Astrocyte (in vitro differentiated cells and primary cell): ENCODE results near the gene AQP6. TPM values are rescaled to one million over a fixed set of nuclear protein-coding genes. Genes with fewer than 3 reads are reported as not detected.

Source experiments
- DNase-seq: peaks from one replicate; pipeline ENCODE4 v3.0.0-alpha.2; 2010; ENCODE audit warnings: low read depth
- FAIRE-seq: peaks from 2 replicates; lab custom pipeline; 2011; peaks lifted over from hg19 to GRCh38; lab: Jason Lieb, UNC
- H2AFZ ChIP-seq: 2 replicates; pipeline ENCODE4 v1.6.0; 2012; ENCODE audit warnings: low read depth, low read length, inconsistent platforms
- H3K27ac ChIP-seq: 2 replicates; pipeline ENCODE4 v1.5.1; 2011; ENCODE audit warnings: low read depth, low read length, inconsistent platforms
- H3K27me3 ChIP-seq: 2 replicates; pipeline ENCODE4 v1.6.0; 2011; ENCODE audit warnings: low read length, inconsistent platforms; ENCODE audit not compliant: insufficient read depth
- H3K36me3 ChIP-seq: 2 replicates; pipeline ENCODE4 v1.5.1; 2011; ENCODE audit warnings: low read length, inconsistent platforms; ENCODE audit not compliant: insufficient read depth
- H3K4me1 ChIP-seq: 2 replicates; pipeline ENCODE4 v1.5.1; 2011; ENCODE audit warnings: low read length, inconsistent platforms; ENCODE audit not compliant: insufficient read depth
- H3K4me2 ChIP-seq: 2 replicates; pipeline ENCODE4 v1.6.0; 2012; ENCODE audit warnings: low read length, inconsistent platforms
- H3K4me3 ChIP-seq: 2 replicates; pipeline ENCODE4 v1.5.1; 2011; ENCODE audit warnings: low read depth, mild to moderate bottlenecking, low read length, inconsistent platforms; ENCODE audit not compliant: insufficient read depth
- H3K79me2 ChIP-seq: 2 replicates; pipeline ENCODE4 v1.6.0; 2012; ENCODE audit warnings: mild to moderate bottlenecking, low read length, inconsistent platforms; ENCODE audit not compliant: insufficient read depth
- H3K9ac ChIP-seq: 2 replicates; pipeline ENCODE4 v1.6.0; 2012; ENCODE audit warnings: mild to moderate bottlenecking, low read length, inconsistent platforms
- H3K9me3 ChIP-seq: 2 replicates; pipeline ENCODE4 v1.5.1; 2012; ENCODE audit warnings: low read depth, mild to moderate bottlenecking, low read length, inconsistent platforms; ENCODE audit not compliant: insufficient read depth
- H4K20me1 ChIP-seq: 2 replicates; pipeline ENCODE4 v1.6.0; 2012; ENCODE audit warnings: low read length, inconsistent platforms; ENCODE audit not compliant: insufficient read depth
- H3K27ac Mint-ChIP-seq: one replicate; pipeline ENCODE4 v1.8.0; 2021; ENCODE audit warnings: mild to moderate bottlenecking, mixed read lengths; ENCODE audit not compliant: unreplicated experiment
- H3K27me3 Mint-ChIP-seq: one replicate; pipeline ENCODE4 v1.8.0; 2021; ENCODE audit warnings: low read depth, mixed read lengths; ENCODE audit not compliant: unreplicated experiment
- H3K36me3 Mint-ChIP-seq: one replicate; pipeline ENCODE4 v1.8.0; 2021; ENCODE audit warnings: low read depth, mixed read lengths; ENCODE audit not compliant: unreplicated experiment
- H3K4me1 Mint-ChIP-seq: one replicate; pipeline ENCODE4 v1.8.0; 2021; ENCODE audit warnings: low read depth, mixed read lengths; ENCODE audit not compliant: unreplicated experiment
- H3K4me3 Mint-ChIP-seq: one replicate; pipeline ENCODE4 v1.8.0; 2021; ENCODE audit warnings: mild to moderate bottlenecking, moderate library complexity, mixed read lengths; ENCODE audit not compliant: unreplicated experiment
- H3K9me3 Mint-ChIP-seq: one replicate; pipeline ENCODE4 v1.8.0; 2021; ENCODE audit warnings: mild to moderate bottlenecking, mixed read lengths; ENCODE audit not compliant: unreplicated experiment
- CTCF ChIP-seq: IDR thresholded peaks from 2 replicates; pipeline ENCODE4 v1.5.1; 2011; ENCODE audit warnings: low read depth, mild to moderate bottlenecking, inconsistent platforms, low read length, moderate library complexity; ENCODE audit not compliant: insufficient read depth
- EZH2 ChIP-seq: IDR thresholded peaks from 2 replicates; pipeline ENCODE4 v1.6.1; 2012; ENCODE audit warnings: mild to moderate bottlenecking, low read length, inconsistent platforms; ENCODE audit not compliant: insufficient read depth
- total RNA-seq: library from RNA; stranded (reverse); gene quantifications from 2 replicates; pipeline ENCODE4 v1.2.1, GENCODE V29; 2021

Gene AQP6
- total RNA-seq, 1 donor from 2014 or later = not detected

- H3K27ac ChIP-seq = peak overlapping the region; percentile 65
- no peak for FAIRE-seq
- Mint-ChIP-seq H3K27me3 (no peaks in the 10 kb centered on the region), H3K4me1 (no peaks in the 10 kb centered on the region), H3K9me3 (no peaks in the 10 kb centered on the region), H3K36me3 (no peaks in the 10 kb centered on the region), H3K27ac (peak overlapping the region; percentile 91), H3K4me3 (peak overlapping the region; percentile 99)
- H3K4me2 ChIP-seq = peak overlapping the region; percentile 88
- H3K79me2 ChIP-seq = peaks cover 55% of the 10 kb centered on the region
- H3K4me3 ChIP-seq = peak overlapping the region; percentile 80
- no peaks in the 10 kb centered on the region for H3K9me3 ChIP-seq
- no peaks in the 10 kb centered on the region for H3K36me3 ChIP-seq
- H4K20me1 ChIP-seq = no peaks in the 10 kb centered on the region
- DNase-seq = no peak
- H3K9ac ChIP-seq = peak overlapping the region; percentile 83
- peak overlapping the region; percentile 85 for H2AFZ ChIP-seq
- H3K4me1 ChIP-seq = no peaks in the 10 kb centered on the region
- TF ChIP-seq EZH2 (no peak), CTCF (no peak)
- no peaks in the 10 kb centered on the region for H3K27me3 ChIP-seq
These were observed 52.0 kb downstream of the AQP6 start for GRCh38 chr12:50024805-50025186.

GRCh38 chr12:50025187-50026059 lies 52.7 kb downstream of the AQP6 start, which contains the start of gene RACGAP1:
RACGAP1 (minus strand) TSS chr12:50025494; CDS start chr12:50016715, 8,779 bp downstream.
- FAIRE-seq = peak; percentile 88
- no peaks in the 10 kb centered on the region for H3K9me3 Mint-ChIP-seq

More at GRCh38 chr12:50025187-50026059, 52.7 kb downstream of the AQP6 start, which contains the start of gene RACGAP1:
- peak; percentile 91 for DNase-seq
- peak within 1 kb of the TSS; percentile 85 for H2AFZ ChIP-seq
- H3K4me2 ChIP-seq = peak within 1 kb of the TSS; percentile 88
- H3K27me3 Mint-ChIP-seq = no peaks in the 10 kb centered on the region
- H3K4me3 ChIP-seq = peak within 1 kb of the TSS; percentile 80
- H3K9ac ChIP-seq = peak within 1 kb of the TSS; percentile 83
- no peaks in the 10 kb centered on the region for H4K20me1 ChIP-seq
- peak within 1 kb of the TSS; percentile 99 for H3K4me3 Mint-ChIP-seq
- H3K4me1 Mint-ChIP-seq = no peaks in the 10 kb centered on the region
- no peaks in the 10 kb centered on the region for H3K9me3 ChIP-seq
- H3K27ac ChIP-seq = peak within 1 kb of the TSS; percentile 65
- TF ChIP-seq CTCF (no peak), EZH2 (no peak)
- H3K4me1 ChIP-seq = no peaks in the 10 kb centered on the region
- no peaks in the 10 kb centered on the region for H3K36me3 ChIP-seq
- peaks cover 49% of the 10 kb centered on the region for H3K79me2 ChIP-seq
- H3K27me3 ChIP-seq = no peaks in the 10 kb centered on the region
- peak within 1 kb of the TSS; percentile 91 for H3K27ac Mint-ChIP-seq
- no peaks in the 10 kb centered on the region for H3K36me3 Mint-ChIP-seq
